IPS-18c (cell line): ENCODE measurements around the gene ICAM3.
"Not testable (repeated sequence)": the region's sequence is repeated elsewhere in the genome, so short reads cannot be mapped to it uniquely, and the experiment has no call there.

ENCODE experiments used
- H3K4me3 ChIP-seq: 2 replicates; pipeline ENCODE4 v1.7.0; 2013; ENCODE audit warnings: low read depth, mild to moderate bottlenecking, low read length, moderate library complexity; ENCODE audit not compliant: insufficient read depth
- H3K9me3 ChIP-seq: one replicate; pipeline ENCODE4 v1.6.1; 2013; ENCODE audit warnings: mild to moderate bottlenecking, low read length, moderate library complexity; ENCODE audit not compliant: control insufficient read depth, insufficient read depth

Gene ICAM3

GRCh38 chr19:10339380-10339960 is at the start of gene ICAM3:
ICAM3 (minus strand) TSS chr19:10339624; CDS start chr19:10339614, 10 bp downstream.
- H3K9me3 ChIP-seq = no peaks in the 10 kb centered on the region
- H3K4me3 ChIP-seq = no peak within 1 kb of the TSS

GRCh38 chr19:10388957-10389356 is 49.5 kb upstream of the ICAM3 start:
- no peak overlapping the region for H3K4me3 ChIP-seq
- no peaks in the 10 kb centered on the region for H3K9me3 ChIP-seq

GRCh38 chr19:10384580-10384979 is 45.2 kb upstream of the ICAM3 start:
- Histone ChIP-seq H3K9me3 (no peaks in the 10 kb centered on the region), H3K4me3 (no peak overlapping the region)

GRCh38 chr19:10383223-10383499 is 43.7 kb upstream of the ICAM3 start:
- H3K9me3 ChIP-seq, H3K4me3 ChIP-seq: not testable (repeated sequence)

- no peaks in the 10 kb centered on the region for H3K9me3 ChIP-seq
- H3K4me3 ChIP-seq = peak within 1 kb of the TSS; percentile 85
Observed at GRCh38 chr19:10380313-10381102, 41.1 kb upstream of the ICAM3 start, which contains the start of gene TYK2. TYK2 (minus strand) TSS chr19:10380572; CDS start chr19:10378406, 2,166 bp downstream.

GRCh38 chr19:10379880-10380312 is 40.5 kb upstream of the ICAM3 start:
- Histone ChIP-seq H3K9me3 (no peaks in the 10 kb centered on the region), H3K4me3 (peak overlapping the region; percentile 85)

GRCh38 chr19:10378124-10378523 is 38.7 kb upstream of the ICAM3 start:
- Histone ChIP-seq H3K4me3 (no peak overlapping the region), H3K9me3 (no peaks in the 10 kb centered on the region)

- not testable (repeated sequence) for H3K9me3 ChIP-seq, H3K4me3 ChIP-seq
Observed at GRCh38 chr19:10377140-10377640, 37.8 kb upstream of the ICAM3 start.

GRCh38 chr19:10374931-10375330 is 35.5 kb upstream of the ICAM3 start:
- no peak overlapping the region for H3K4me3 ChIP-seq
- no peaks in the 10 kb centered on the region for H3K9me3 ChIP-seq

GRCh38 chr19:10372690-10373089 is 33.3 kb upstream of the ICAM3 start:
- no peak overlapping the region for H3K4me3 ChIP-seq
- H3K9me3 ChIP-seq = no peaks in the 10 kb centered on the region

GRCh38 chr19:10368101-10368803 is 28.8 kb upstream of the ICAM3 start:
- Histone ChIP-seq H3K4me3 (no peak overlapping the region), H3K9me3 (no peaks in the 10 kb centered on the region)

- H3K4me3 ChIP-seq, H3K9me3 ChIP-seq: not testable (repeated sequence)
Observed at GRCh38 chr19:10366950-10367512, 27.6 kb upstream of the ICAM3 start.

- H3K9me3 ChIP-seq = no peaks in the 10 kb centered on the region
- no peak overlapping the region for H3K4me3 ChIP-seq
Observed at GRCh38 chr19:10365518-10365917, 26.1 kb upstream of the ICAM3 start.

- no peaks in the 10 kb centered on the region for H3K9me3 ChIP-seq
Observed at GRCh38 chr19:10364644-10365043, 25.2 kb upstream of the ICAM3 start.

GRCh38 chr19:10363789-10364281 is 24.4 kb upstream of the ICAM3 start:
- Histone ChIP-seq H3K9me3 (no peaks in the 10 kb centered on the region), H3K4me3 (no peak overlapping the region)

More at GRCh38 chr19:10364644-10365043, 25.2 kb upstream of the ICAM3 start:
- H3K4me3 ChIP-seq = no peak overlapping the region

- H3K4me3 ChIP-seq = no peak overlapping the region
- H3K9me3 ChIP-seq = no peaks in the 10 kb centered on the region
Observed at GRCh38 chr19:10362259-10362658, 22.8 kb upstream of the ICAM3 start.

- Histone ChIP-seq H3K9me3 (no peaks in the 10 kb centered on the region), H3K4me3 (no peak overlapping the region)
Observed at GRCh38 chr19:10361569-10362011, 22.2 kb upstream of the ICAM3 start.
